OCI-LY3 (cell line): Measurements from ENCODE around the gene PLEKHM1.
A peak's percentile ranks its signal among the peaks of the same experiment; 100 is the strongest.

Experiments used
- H2AFZ ChIP-seq: fragments of 200-600, 300-600 bp; shearing (Covaris generic); 2 replicates; pipeline ENCODE4 v1.6.0; 2014; ENCODE audit warnings: antibody characterized with exemption, low read depth, low read length
- H3K27ac ChIP-seq: fragments of 200-600, 300-600 bp; sonication (generic); 2 replicates; pipeline ENCODE4 v1.5.1; 2014; ENCODE audit warnings: mild to moderate bottlenecking, low read length, moderate library complexity, mixed read lengths
- H3K27me3 ChIP-seq: fragments of 200-600, 300-600 bp; sonication (generic); 2 replicates; pipeline ENCODE4 v1.6.1; 2014; ENCODE audit warnings: low read depth, low read length, mixed read lengths
- H3K36me3 ChIP-seq: fragments of 200-600, 300-600 bp; sonication (generic); replicated peaks from 2 replicates; pipeline ENCODE3; 2014; ENCODE audit warnings: low read depth, low read length, mixed read lengths
- H3K4me1 ChIP-seq: fragments of 300-600, 200-600 bp; sonication (generic); 2 replicates; pipeline ENCODE4 v1.6.1; 2014; ENCODE audit warnings: low read length, mixed read lengths
- H3K4me2 ChIP-seq: fragments of 200-600, 300-600 bp; sonication (generic); 2 replicates; pipeline ENCODE4 v1.6.1; 2014; ENCODE audit warnings: low read length, mixed read lengths
- H3K4me3 ChIP-seq: fragments of 300-600, 200-600 bp; sonication (generic); 2 replicates; pipeline ENCODE4 v1.5.1; 2014; ENCODE audit warnings: antibody characterized with exemption, mild to moderate bottlenecking, low read length, moderate library complexity
- H3K79me2 ChIP-seq: fragments of 300-600, 200-600 bp; shearing (Covaris generic); 2 replicates; pipeline ENCODE4 v1.6.1; 2014; ENCODE audit warnings: mild to moderate bottlenecking, low read length, mixed read lengths
- H3K9ac ChIP-seq: fragments of 300-600, 200-600 bp; shearing (Covaris generic); 2 replicates; pipeline ENCODE4 v1.6.0; 2014; ENCODE audit warnings: mild to moderate bottlenecking, low read length, moderate library complexity
- H3K9me3 ChIP-seq: fragments of 200-600, 300-600 bp; shearing (Covaris generic); 2 replicates; pipeline ENCODE4 v1.6.1; 2014; ENCODE audit warnings: low read length, mixed read lengths; ENCODE audit not compliant: insufficient read depth
- H4K20me1 ChIP-seq: fragments of 200-600, 300-600 bp; sonication (generic); 2 replicates; pipeline ENCODE4 v1.6.1; 2016; ENCODE audit warnings: low read length, mixed read lengths; ENCODE audit not compliant: insufficient read depth
- CTCF ChIP-seq: fragments of 200-600, 300-600 bp; sonication (generic); IDR thresholded peaks from 2 replicates; pipeline ENCODE4 v1.5.1; 2014; ENCODE audit warnings: antibody characterized with exemption, low read length, low read depth
- EZH2phosphoT487 ChIP-seq: fragments of 200-600 bp; shearing (Covaris generic); IDR thresholded peaks from 2 replicates; pipeline ENCODE4 v1.6.1; 2018; ENCODE audit warnings: antibody characterized with exemption, mixed run types, low read depth

The PLEKHM1 gene

GRCh38 chr17:45413498-45413923 lies 77.0 kb downstream of the PLEKHM1 start:
- TF ChIP-seq CTCF (no peak), EZH2phosphoT487 (no peak)
- no peak overlapping the region for H3K27ac ChIP-seq
- H2AFZ ChIP-seq: no peak overlapping the region
- H3K79me2 ChIP-seq: peaks cover 17% of the 10 kb centered on the region
- no peaks in the 10 kb centered on the region for H3K27me3 ChIP-seq
- H3K9me3 ChIP-seq: no peaks in the 10 kb centered on the region
- no peak overlapping the region for H3K9ac ChIP-seq
- no peaks in the 10 kb centered on the region for H4K20me1 ChIP-seq
- H3K4me1 ChIP-seq: peaks cover 30% of the 10 kb centered on the region
- H3K4me3 ChIP-seq: no peak overlapping the region
- no peaks in the 10 kb centered on the region for H3K36me3 ChIP-seq
- no peak overlapping the region for H3K4me2 ChIP-seq

- peaks cover 6% of the 10 kb centered on the region for H3K36me3 ChIP-seq
- H3K9me3 ChIP-seq: no peaks in the 10 kb centered on the region
- H4K20me1 ChIP-seq: no peaks in the 10 kb centered on the region
- H3K4me1 ChIP-seq: peaks cover 38% of the 10 kb centered on the region
- peak overlapping the region; percentile 99; the same call in 1 of the 2 replicates for H3K4me2 ChIP-seq
- no peak overlapping the region for H3K9ac ChIP-seq
- H2AFZ ChIP-seq: no peak overlapping the region
- no peak overlapping the region; the same call in 1 of the 2 replicates for H3K27ac ChIP-seq
- peaks cover 27% of the 10 kb centered on the region for H3K79me2 ChIP-seq
- no peaks in the 10 kb centered on the region for H3K27me3 ChIP-seq
- TF ChIP-seq EZH2phosphoT487 (no peak), CTCF (no peak)
- peak overlapping the region; percentile 94; the same call in 1 of the 2 replicates for H3K4me3 ChIP-seq
Measured at GRCh38 chr17:45411348-45412105, 79.0 kb downstream of the PLEKHM1 start.

GRCh38 chr17:45410144-45411091 lies 80.1 kb downstream of the PLEKHM1 start:
- H3K4me2 ChIP-seq: peak overlapping the region; percentile 99
- no peaks in the 10 kb centered on the region for H3K9me3 ChIP-seq
- peak overlapping the region; percentile 98 for H3K9ac ChIP-seq
- peaks cover 27% of the 10 kb centered on the region for H3K79me2 ChIP-seq
- peak overlapping the region; percentile 81 for H3K27ac ChIP-seq
- H3K4me1 ChIP-seq: peaks cover 38% of the 10 kb centered on the region
- no peaks in the 10 kb centered on the region for H3K27me3 ChIP-seq
- H3K36me3 ChIP-seq: peaks cover 13% of the 10 kb centered on the region
- H3K4me3 ChIP-seq: peak overlapping the region; percentile 94
- peak overlapping the region; percentile 86 for H2AFZ ChIP-seq
- H4K20me1 ChIP-seq: no peaks in the 10 kb centered on the region
- TF ChIP-seq CTCF (no peak), EZH2phosphoT487 (no peak)

- H3K27ac ChIP-seq: peak overlapping the region; percentile 81
- TF ChIP-seq EZH2phosphoT487 (no peak), CTCF (0 out of 2 replicates have a peak, but pooled peaks have one; percentile 5)
- H4K20me1 ChIP-seq: no peaks in the 10 kb centered on the region
- H3K4me2 ChIP-seq: peak overlapping the region; percentile 99
- no peak overlapping the region; the same call in 1 of the 2 replicates for H2AFZ ChIP-seq
- no peaks in the 10 kb centered on the region for H3K9me3 ChIP-seq
- peaks cover 15% of the 10 kb centered on the region for H3K36me3 ChIP-seq
- peak overlapping the region; percentile 94 for H3K4me3 ChIP-seq
- peak overlapping the region; percentile 98 for H3K9ac ChIP-seq
- H3K79me2 ChIP-seq: peaks cover 27% of the 10 kb centered on the region
- H3K27me3 ChIP-seq: no peaks in the 10 kb centered on the region
- H3K4me1 ChIP-seq: peaks cover 35% of the 10 kb centered on the region
Measured at GRCh38 chr17:45409659-45410076, 80.9 kb downstream of the PLEKHM1 start.
